ENCODE results near the gene LHFPL4. TPM values are rescaled to one million over a fixed set of nuclear protein-coding genes. Genes with fewer than 3 reads are reported as not detected.

Gene LHFPL4
- total and polyA plus RNA-seq, 2 experiments from 2014 or later, result 0.19 TPM; not detected in 1

GRCh38 chr3:9452417-9452816, 101.2 kb downstream of the LHFPL4 start:
- Histone ChIP-seq H3K27me3 (replicated peaks; ENCODE audit: insufficient read depth) (no peaks in the 10 kb centered on the region), H3K27ac (peak overlapping the region; percentile 57), H4K20me1 (ENCODE audit: insufficient read depth) (no peaks in the 10 kb centered on the region), H3K4me1 (ENCODE audit: insufficient read depth) (peaks cover 7% of the 10 kb centered on the region), H3K9me2 (ENCODE audit: insufficient read depth) (no peaks in the 10 kb centered on the region), H3F3A (ENCODE audit: insufficient read depth) (peaks cover 30% of the 10 kb centered on the region), H3K4me2 (ENCODE audit: unreplicated experiment) (peak overlapping the region; percentile 30), H3K4me3 (peak overlapping the region; percentile 28), H2AFZ (no peak overlapping the region), H3K9me3 (ENCODE audit: low read depth) (no peaks in the 10 kb centered on the region), H3K36me3 (ENCODE audit: low read depth) (peaks cover 80% of the 10 kb centered on the region), H3K9ac (peak overlapping the region; percentile 47), H3K79me2 (ENCODE audit: insufficient read depth) (peaks cover 98% of the 10 kb centered on the region)
- WGBS, 2 experiments (ENCODE audit: low coverage in 1 of 2, low lambda C conversion rate in 2 of 2, missing lambda C conversion rate in 2 of 2), result 60 to 73% methylated on average over 2 of the region's 2 CpGs
- in situ Hi-C loops (cut with MboI), result no loop called here
- peak; percentile 57 for DNase-seq
- TF ChIP-seq EZH2 (IDR thresholded peaks at IDR 0.05; ENCODE audit: insufficient read depth, poor library complexity, severe bottlenecking) (no peak), EZH2phosphoT487 (IDR thresholded peaks at IDR 0.05; ENCODE audit: insufficient read depth, low read depth) (no peak)

GRCh38 chr3:9450991-9451390, 102.6 kb downstream of the LHFPL4 start:
- Histone ChIP-seq H4K20me1 (ENCODE audit: insufficient read depth) (no peaks in the 10 kb centered on the region), H3K79me2 (ENCODE audit: insufficient read depth) (peaks cover 100% of the 10 kb centered on the region), H3K9me2 (ENCODE audit: insufficient read depth) (no peaks in the 10 kb centered on the region), H3K36me3 (ENCODE audit: low read depth) (peaks cover 87% of the 10 kb centered on the region), H3K4me2 (ENCODE audit: unreplicated experiment) (no peak overlapping the region), H3K4me1 (ENCODE audit: insufficient read depth) (peaks cover 7% of the 10 kb centered on the region), H3K4me3 (no peak overlapping the region), H3K9me3 (ENCODE audit: low read depth) (no peaks in the 10 kb centered on the region), H3K9ac (no peak overlapping the region), H3F3A (ENCODE audit: insufficient read depth) (peaks cover 31% of the 10 kb centered on the region), H3K27me3 (replicated peaks; ENCODE audit: insufficient read depth) (no peaks in the 10 kb centered on the region), H2AFZ (no peak overlapping the region), H3K27ac (peak overlapping the region; percentile 57; the same call in 1 of the 2 replicates)
- in situ Hi-C loops (cut with MboI), result no loop called here
- TF ChIP-seq EZH2 (IDR thresholded peaks at IDR 0.05; ENCODE audit: insufficient read depth, poor library complexity, severe bottlenecking), result no peak
- no peak for TF ChIP-seq EZH2phosphoT487 (IDR thresholded peaks at IDR 0.05; ENCODE audit: insufficient read depth, low read depth)
- DNase-seq, result no peak
- 97% methylated on average over 2 of the region's 2 CpGs for WGBS, 2 experiments (ENCODE audit: low coverage in 1 of 2, low lambda C conversion rate in 2 of 2, missing lambda C conversion rate in 2 of 2)

- Histone ChIP-seq H3K4me1 (ENCODE audit: insufficient read depth) (peaks cover 7% of the 10 kb centered on the region), H3K9me2 (ENCODE audit: insufficient read depth) (no peaks in the 10 kb centered on the region), H3K36me3 (ENCODE audit: low read depth) (peaks cover 84% of the 10 kb centered on the region), H3K27me3 (replicated peaks; ENCODE audit: insufficient read depth) (no peaks in the 10 kb centered on the region), H3K9ac (no peak overlapping the region), H2AFZ (no peak overlapping the region), H3K9me3 (ENCODE audit: low read depth) (no peaks in the 10 kb centered on the region), H3K4me2 (ENCODE audit: unreplicated experiment) (no peak overlapping the region), H3F3A (ENCODE audit: insufficient read depth) (peaks cover 35% of the 10 kb centered on the region), H3K27ac (no peak overlapping the region), H4K20me1 (ENCODE audit: insufficient read depth) (no peaks in the 10 kb centered on the region), H3K4me3 (no peak overlapping the region), H3K79me2 (ENCODE audit: insufficient read depth) (peaks cover 97% of the 10 kb centered on the region)
- TF ChIP-seq EZH2 (IDR thresholded peaks at IDR 0.05; ENCODE audit: insufficient read depth, poor library complexity, severe bottlenecking), result no peak
- TF ChIP-seq EZH2phosphoT487 (IDR thresholded peaks at IDR 0.05; ENCODE audit: insufficient read depth, low read depth), result no peak
- WGBS, 2 experiments (ENCODE audit: low coverage in 1 of 2, low lambda C conversion rate in 2 of 2, missing lambda C conversion rate in 2 of 2), result 95 to 97% methylated on average over 1 of the region's 1 CpG
- in situ Hi-C loops (cut with MboI), result no loop called here
- no peak for DNase-seq
Measured at GRCh38 chr3:9450126-9450525, 103.5 kb downstream of the LHFPL4 start.

- 76% methylated on average over 1 of the region's 1 CpG for WGBS, 2 experiments (ENCODE audit: low coverage in 1 of 2, low lambda C conversion rate in 2 of 2, missing lambda C conversion rate in 2 of 2)
- in situ Hi-C loops (cut with MboI), result no loop called here
- no peak overlapping the region for H3K9ac ChIP-seq
- peak overlapping the region; percentile 51 for H3K27ac ChIP-seq
- H3F3A ChIP-seq (ENCODE audit: insufficient read depth), result peaks cover 40% of the 10 kb centered on the region
- H3K36me3 ChIP-seq (ENCODE audit: low read depth), result peaks cover 84% of the 10 kb centered on the region
- H3K4me3 ChIP-seq, result no peak overlapping the region
- H3K4me2 ChIP-seq (ENCODE audit: unreplicated experiment), result no peak overlapping the region
- TF ChIP-seq EZH2 (IDR thresholded peaks at IDR 0.05; ENCODE audit: insufficient read depth, poor library complexity, severe bottlenecking), result no peak
- TF ChIP-seq EZH2phosphoT487 (IDR thresholded peaks at IDR 0.05; ENCODE audit: insufficient read depth, low read depth), result no peak
- H4K20me1 ChIP-seq (ENCODE audit: insufficient read depth), result no peaks in the 10 kb centered on the region
- no peaks in the 10 kb centered on the region for H3K9me3 ChIP-seq (ENCODE audit: low read depth)
- H2AFZ ChIP-seq, result no peak overlapping the region
- H3K79me2 ChIP-seq (ENCODE audit: insufficient read depth), result peaks cover 97% of the 10 kb centered on the region
- H3K27me3 ChIP-seq (replicated peaks; ENCODE audit: insufficient read depth), result no peaks in the 10 kb centered on the region
- peak; percentile 67 for DNase-seq
- H3K9me2 ChIP-seq (ENCODE audit: insufficient read depth), result no peaks in the 10 kb centered on the region
- H3K4me1 ChIP-seq (ENCODE audit: insufficient read depth), result peaks cover 7% of the 10 kb centered on the region
Measured at GRCh38 chr3:9448643-9449042, 105.0 kb downstream of the LHFPL4 start.

Other genes starting within 250 kb of the LHFPL4 start
- 38.9 and 41.7 TPM in 2 replicates for gene THUMPD3, start 190.8 kb downstream of the LHFPL4 start, total RNA-seq (2014; rRNA removed; shearing (Covaris generic))
- gene THUMPD3, start 190.8 kb downstream of the LHFPL4 start, polyA plus RNA-seq (2016; fragmentation: Nextera tagmentation; extraction: Ambion mirVana), result 27.9 and 28.5 TPM in 2 replicates
- 45.0 and 62.0 TPM in 2 replicates for gene SETD5, start 156.2 kb downstream of the LHFPL4 start, total RNA-seq (2014; rRNA removed; shearing (Covaris generic))
- 31.7 and 35.0 TPM in 2 replicates for gene SETD5, start 156.2 kb downstream of the LHFPL4 start, polyA plus RNA-seq (2016; fragmentation: Nextera tagmentation; extraction: Ambion mirVana)
- gene MTMR14, start 95.7 kb upstream of the LHFPL4 start, total RNA-seq (2014; rRNA removed; shearing (Covaris generic)), result 25.7 and 31.0 TPM in 2 replicates
- gene MTMR14, start 95.7 kb upstream of the LHFPL4 start, polyA plus RNA-seq (2016; fragmentation: Nextera tagmentation; extraction: Ambion mirVana), result 22.9 and 24.0 TPM in 2 replicates
- not detected in 2 replicates for gene CPNE9, start 150.0 kb upstream of the LHFPL4 start, total RNA-seq (2014; rRNA removed; shearing (Covaris generic))
- not detected in 2 replicates for gene CPNE9, start 150.0 kb upstream of the LHFPL4 start, polyA plus RNA-seq (2016; fragmentation: Nextera tagmentation; extraction: Ambion mirVana)
- gene BRPF1, start 177.9 kb upstream of the LHFPL4 start, total RNA-seq (2014; rRNA removed; shearing (Covaris generic)), result 16.3 and 18.3 TPM in 2 replicates
- gene BRPF1, start 177.9 kb upstream of the LHFPL4 start, polyA plus RNA-seq (2016; fragmentation: Nextera tagmentation; extraction: Ambion mirVana), result 7.3 and 10.4 TPM in 2 replicates
- gene OGG1, start 196.1 kb upstream of the LHFPL4 start, total RNA-seq (2014; rRNA removed; shearing (Covaris generic)), result 18.0 and 36.5 TPM in 2 replicates
- 23.0 and 24.6 TPM in 2 replicates for gene OGG1, start 196.1 kb upstream of the LHFPL4 start, polyA plus RNA-seq (2016; fragmentation: Nextera tagmentation; extraction: Ambion mirVana)
- gene CAMK1, start 216.1 kb upstream of the LHFPL4 start, total RNA-seq (2014; rRNA removed; shearing (Covaris generic)), result 26.9 and 30.6 TPM in 2 replicates
- gene CAMK1, start 216.1 kb upstream of the LHFPL4 start, polyA plus RNA-seq (2016; fragmentation: Nextera tagmentation; extraction: Ambion mirVana), result 27.7 and 28.3 TPM in 2 replicates
- 131 and 135 TPM in 2 replicates for gene TADA3, start 238.7 kb upstream of the LHFPL4 start, total RNA-seq (2014; rRNA removed; shearing (Covaris generic))
- gene TADA3, start 238.7 kb upstream of the LHFPL4 start, polyA plus RNA-seq (2016; fragmentation: Nextera tagmentation; extraction: Ambion mirVana), result 85.1 and 87.7 TPM in 2 replicates
- 315 and 325 TPM in 2 replicates for gene ARPC4, start 239.3 kb upstream of the LHFPL4 start, total RNA-seq (2014; rRNA removed; shearing (Covaris generic))
- 182 and 190 TPM in 2 replicates for gene ARPC4, start 239.3 kb upstream of the LHFPL4 start, polyA plus RNA-seq (2016; fragmentation: Nextera tagmentation; extraction: Ambion mirVana)